ENCODE data around the gene LGALS4.
"Not testable (repeated sequence)": the region's sequence is repeated elsewhere in the genome, so short reads cannot be mapped to it uniquely, and the experiment has no call there.

LGALS4 gene

GRCh38 chr19:38821230-38821825 lies 8.6 kb upstream of the LGALS4 start:
- not testable (repeated sequence) for DNase-seq

GRCh38 chr19:38819231-38819920 lies 6.6 kb upstream of the LGALS4 start:
- no peak for DNase-seq

DNA sequence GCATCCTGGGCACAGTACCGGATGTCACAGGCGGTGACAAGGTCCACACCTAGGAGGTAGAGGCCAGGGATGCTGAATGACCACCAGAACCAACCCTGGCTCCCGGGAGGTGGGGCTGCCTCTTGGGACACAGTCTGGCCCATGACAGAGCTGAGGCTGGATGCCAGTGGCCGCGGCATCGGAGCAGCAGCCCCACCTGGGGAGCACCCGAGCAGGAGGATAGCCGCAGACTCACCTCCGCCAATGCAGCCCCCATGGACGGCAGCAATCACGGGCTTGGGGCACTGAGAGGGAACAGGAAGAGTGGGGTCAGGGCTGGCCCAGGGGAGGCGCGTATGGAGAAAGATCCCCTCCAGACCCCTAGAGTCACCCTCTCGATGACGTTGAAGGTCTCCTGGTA lies 4.3 kb upstream of the LGALS4 start:
- no peak for DNase-seq

DNA sequence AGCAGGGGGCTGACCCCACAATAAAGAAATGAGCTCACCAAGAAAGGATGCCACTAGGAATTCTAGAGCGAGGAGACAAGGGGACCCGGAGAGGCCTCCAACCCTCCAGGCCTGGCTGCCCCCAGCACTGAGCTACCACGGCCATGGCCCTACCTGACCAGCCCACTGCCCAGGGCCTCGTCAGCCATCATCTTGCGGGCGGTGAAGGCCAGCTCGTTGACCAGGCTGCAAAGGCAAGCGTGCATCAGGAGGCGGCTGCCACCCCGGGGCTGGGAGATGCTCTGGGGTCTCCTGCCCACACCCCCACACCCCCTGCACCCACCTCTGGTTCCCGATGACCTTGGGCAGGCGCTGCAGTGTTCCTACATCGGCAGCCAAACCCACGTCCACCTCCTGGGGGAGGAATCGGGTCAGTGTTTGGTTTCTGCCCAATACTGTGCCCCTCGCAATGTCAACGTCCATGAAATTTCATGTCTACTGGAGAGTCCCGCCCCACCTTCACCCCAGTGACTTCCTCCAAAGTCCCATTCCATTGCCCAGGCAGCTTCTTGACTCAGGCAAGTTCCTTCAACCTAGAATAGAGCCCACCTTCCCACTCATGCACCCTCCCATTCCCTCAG lies 3.5 kb upstream of the LGALS4 start:
- DNase-seq: no peak

DNA sequence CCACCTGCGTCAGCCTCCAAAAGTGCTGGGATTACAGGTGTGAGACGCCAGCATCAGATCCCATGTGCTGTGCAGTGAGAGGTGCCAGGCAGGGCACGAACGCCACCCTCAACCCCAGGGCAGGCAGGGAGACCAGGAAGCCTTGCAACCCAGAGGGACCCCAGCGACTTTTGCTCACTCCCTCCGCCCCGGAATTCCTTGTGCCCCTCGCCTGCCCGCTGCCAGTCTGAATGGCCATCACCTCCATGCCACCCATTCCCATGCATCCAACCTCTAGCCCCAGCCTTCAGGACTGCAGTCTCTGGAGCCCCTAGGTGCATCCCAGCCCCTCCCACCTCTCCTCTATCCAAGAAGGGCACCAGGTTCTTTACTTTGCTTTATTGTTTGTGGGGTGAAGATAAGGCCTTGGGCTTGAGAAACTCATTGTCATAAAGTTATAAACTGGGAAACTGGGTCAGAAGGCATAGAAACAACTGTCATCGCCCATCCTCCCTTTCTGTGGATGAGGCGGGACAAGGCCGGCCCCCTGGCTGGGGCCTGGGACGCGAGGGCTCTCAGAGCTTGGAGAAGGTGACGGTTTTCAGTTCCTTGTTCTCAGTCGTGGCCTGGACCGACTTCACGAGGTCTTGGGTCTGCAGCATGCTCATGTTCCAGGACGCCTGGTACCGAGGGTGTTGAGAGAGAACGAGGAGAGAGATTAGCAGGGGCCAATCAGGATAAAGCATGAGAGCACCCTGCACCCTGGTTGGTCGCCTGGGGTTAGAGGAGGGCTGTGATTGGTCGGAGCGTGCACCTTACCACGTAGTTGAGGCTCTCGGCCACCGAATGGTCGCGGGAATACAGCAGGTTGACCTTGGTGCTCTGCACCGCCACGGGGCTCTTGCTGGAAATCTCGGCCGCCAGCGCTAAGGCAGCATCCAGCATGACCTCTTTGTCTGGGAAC lies 2.6 kb upstream of the LGALS4 start:
- no peak for DNase-seq

- not testable (repeated sequence) for DNase-seq
These were observed 1.2 kb upstream of the LGALS4 start for GRCh38 chr19:38813932-38814331.

DNA sequence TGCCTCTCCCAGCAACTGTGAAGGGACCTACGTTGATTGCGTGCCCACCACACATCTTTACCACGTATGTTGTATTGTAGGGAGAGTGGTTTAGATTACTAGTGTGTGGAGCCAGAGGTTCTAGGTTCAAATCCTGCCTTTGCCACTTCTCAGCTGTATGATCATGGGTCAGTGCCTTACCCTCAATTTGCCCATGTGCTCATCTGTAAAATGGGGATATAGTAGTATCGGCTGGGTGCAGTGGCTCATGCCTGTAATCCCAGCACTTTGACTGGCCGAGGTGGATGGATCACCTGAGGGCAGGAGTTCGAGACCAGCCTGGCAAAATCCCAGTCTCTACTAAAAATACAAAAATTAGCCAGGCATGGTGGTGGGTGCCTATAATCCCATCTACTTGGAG lies 578 bp upstream of the LGALS4 start:
- no peak for DNase-seq

- no peak for DNase-seq
These were observed 520 bp downstream of the LGALS4 start for GRCh38 chr19:38812009-38812840.

DNA sequence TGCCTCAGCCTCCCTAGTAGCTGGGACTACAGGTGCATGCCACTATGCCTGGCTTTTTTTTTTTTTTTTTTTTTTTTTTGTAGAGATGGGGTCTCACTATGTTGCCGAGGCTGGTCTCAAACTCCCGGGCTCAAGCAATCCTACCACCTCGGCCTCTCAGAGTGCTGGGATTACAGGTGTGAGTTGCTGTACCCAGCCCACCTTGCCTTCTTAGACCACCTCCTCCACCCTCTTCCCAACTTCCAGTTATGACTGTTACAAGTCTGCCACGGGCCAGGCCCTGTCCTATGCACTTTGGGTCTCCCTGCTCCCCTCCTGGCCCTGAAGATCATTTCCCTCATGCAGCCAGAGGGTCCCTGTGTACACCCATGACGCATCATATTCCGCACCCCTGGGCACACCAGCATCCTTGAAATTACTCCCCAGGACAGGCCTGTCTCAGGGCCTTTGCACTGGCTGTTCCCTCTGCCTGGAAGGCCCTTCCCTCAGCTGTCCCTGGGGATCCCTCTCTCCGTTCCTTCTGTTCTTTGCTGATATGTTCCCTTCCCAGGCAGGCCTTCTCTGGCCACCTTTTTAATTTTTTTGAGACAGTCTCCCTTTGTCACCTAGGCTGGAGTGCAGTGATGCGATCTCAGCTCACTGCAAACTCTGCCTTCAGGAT lies 3.0 kb downstream of the LGALS4 start:
- no peak for DNase-seq

DNA sequence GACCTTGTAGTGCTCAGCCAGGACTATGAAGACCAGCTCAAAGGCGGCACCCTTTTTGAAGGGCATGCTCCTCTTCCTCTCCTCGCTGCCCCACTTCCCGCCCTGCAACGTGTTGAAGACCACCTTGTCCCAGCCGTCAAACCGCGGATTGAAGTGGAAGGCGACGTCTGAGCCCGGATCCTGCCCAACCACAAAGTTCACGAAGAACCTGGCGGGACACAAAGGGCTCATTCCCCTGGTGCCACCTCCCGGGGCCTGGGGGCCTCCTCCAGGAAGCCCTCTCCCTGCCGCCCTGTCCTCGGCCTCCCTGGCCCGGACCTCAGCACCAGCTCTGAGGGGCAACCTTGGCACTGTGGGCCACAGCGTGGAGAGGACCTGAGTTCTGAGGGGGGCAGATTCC lies 4.0 kb downstream of the LGALS4 start:
- DNase-seq: no peak

DNA sequence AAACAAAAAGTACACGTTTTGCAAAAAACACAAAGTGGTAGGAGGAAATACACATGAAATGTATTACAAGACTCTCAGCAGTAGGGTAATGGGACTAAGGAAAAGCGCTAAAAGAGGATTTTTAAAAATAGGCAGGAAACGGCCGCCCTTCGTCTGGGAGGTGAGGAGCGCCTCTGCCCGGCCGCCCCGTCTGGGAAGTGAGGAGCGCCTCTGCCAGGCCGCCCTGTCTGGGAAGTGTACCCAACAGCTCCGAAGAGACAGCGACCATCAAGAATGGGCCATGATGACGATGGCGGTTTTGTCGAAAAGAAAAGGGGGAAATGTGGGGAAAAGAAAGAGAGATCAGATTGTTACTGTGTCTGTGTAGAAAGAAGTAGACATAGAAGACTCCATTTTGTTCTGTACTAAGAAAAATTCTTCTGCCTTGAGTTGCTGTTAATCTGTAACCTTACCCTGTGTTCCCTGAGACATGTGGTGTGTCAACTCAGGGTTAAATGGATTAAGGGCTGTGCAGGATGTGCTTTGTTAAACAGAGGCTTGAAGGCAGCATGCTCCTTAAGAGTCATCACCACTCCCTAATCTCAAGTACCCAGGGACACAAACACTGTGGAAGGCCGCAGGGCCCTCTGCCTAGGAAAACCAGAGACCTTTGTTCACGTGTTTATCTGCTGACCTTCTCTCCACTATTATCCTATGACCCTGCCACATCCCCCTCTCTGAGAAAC lies 5.2 kb downstream of the LGALS4 start:
- DNase-seq: not testable (repeated sequence)

DNA sequence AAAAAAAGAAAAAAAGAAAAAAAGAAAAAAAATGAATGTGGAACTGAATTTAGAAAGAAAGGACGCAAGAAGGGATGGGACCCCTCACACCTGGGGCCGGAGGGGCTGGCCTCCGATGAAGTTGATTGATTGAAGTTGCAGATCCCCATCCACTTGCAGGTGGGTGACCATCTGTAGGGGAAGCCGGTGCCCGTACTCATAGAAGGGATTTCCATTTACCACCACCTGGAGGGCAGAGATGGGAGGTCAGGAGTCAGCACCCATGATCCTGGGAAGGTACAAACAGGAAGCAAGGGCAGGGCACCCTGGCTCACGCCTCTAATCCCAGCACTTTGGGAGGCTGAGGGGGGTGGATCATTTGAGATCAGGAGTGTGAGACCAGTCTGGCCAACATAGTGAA lies 6.4 kb downstream of the LGALS4 start:
- DNase-seq: no peak

DNA sequence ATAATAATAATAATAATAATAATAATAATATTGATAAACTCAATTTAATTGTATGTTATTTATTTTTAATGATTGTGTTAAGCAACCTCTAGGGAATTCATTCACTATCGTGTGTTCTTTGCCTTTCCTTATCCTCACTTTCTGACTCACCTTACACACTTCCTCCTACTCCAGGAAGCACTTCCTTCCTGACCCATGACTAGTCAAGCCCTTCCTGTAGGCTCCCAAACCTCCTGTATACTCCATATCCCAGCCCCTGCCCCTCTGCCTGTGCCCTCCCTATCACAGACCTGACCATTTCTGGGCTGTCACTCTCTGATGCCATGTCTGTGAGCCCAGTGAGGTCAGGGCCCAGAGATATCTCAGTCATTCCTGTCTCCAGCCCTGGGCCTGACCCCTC lies 7.6 kb downstream of the LGALS4 start:
- no peak for DNase-seq

- no peak for DNase-seq
These were observed 9.2 kb downstream of the LGALS4 start for GRCh38 chr19:38803543-38803942.

GRCh38 chr19:38801359-38802095 lies 11.2 kb downstream of the LGALS4 start:
- no peak for DNase-seq

- no peak for DNase-seq
These were observed 12.0 kb downstream of the LGALS4 start for GRCh38 chr19:38800577-38801347.

- DNase-seq: no peak
These were observed 13.6 kb downstream of the LGALS4 start for GRCh38 chr19:38799104-38799503.

GRCh38 chr19:38797781-38798180 lies 15.0 kb downstream of the LGALS4 start:
- DNase-seq: not testable (repeated sequence)

- no peak for DNase-seq
These were observed 16.6 kb downstream of the LGALS4 start for GRCh38 chr19:38796154-38796553.

DNA sequence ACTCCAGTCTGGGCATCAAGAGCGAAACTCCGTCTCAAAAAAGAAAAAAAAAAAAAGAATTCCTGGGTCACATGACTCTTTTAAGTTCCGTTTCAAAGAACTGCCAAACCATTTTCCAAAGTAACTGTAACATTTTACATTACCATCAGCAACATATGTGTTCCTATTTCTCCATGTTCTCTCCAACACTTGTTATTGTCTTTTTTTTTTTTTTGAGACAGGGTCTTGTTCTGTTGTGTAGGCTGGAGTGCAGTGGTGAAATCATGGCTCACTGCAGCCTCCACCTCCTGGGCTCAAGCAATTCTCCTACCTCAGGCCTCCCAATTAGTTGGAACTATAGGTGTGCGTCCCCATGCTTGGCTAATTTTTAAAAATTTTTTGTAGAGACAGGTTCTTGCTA lies 17.2 kb downstream of the LGALS4 start:
- DNase-seq: no peak
